A673 (cell line): ENCODE measurements around the gene RNU6-8.

Experiments
- CTCF ChIP-seq: fragments of 300-800, 200-600 bp; sonication (generic); conservative IDR thresholded peaks from 2 replicates; pipeline ENCODE4 v1.5.1; 2017; ENCODE audit warnings: low read depth, mild to moderate bottlenecking, antibody characterized with exemption, low read length, moderate library complexity, mixed read lengths
- EZH2 ChIP-seq: fragments of 200-600 bp; sonication (generic); IDR thresholded peaks from 2 replicates; pipeline ENCODE4 v1.6.1; 2017; ENCODE audit warnings: borderline replicate concordance, low read depth, mild to moderate bottlenecking, mixed read lengths, antibody characterized with exemption, low read length; ENCODE audit not compliant: poor library complexity, severe bottlenecking

- TF ChIP-seq CTCF, result no peak
- no peak for TF ChIP-seq EZH2
These were observed 47.6 kb upstream of the RNU6-8 start for GRCh38 chr14:32250681-32251080.
